ENCODE measurements around the gene ABHD2. TPM values are rescaled to one million over a fixed set of nuclear protein-coding genes. Genes with fewer than 3 reads are reported as not detected.

ABHD2 gene
- total RNA-seq, 1 experiment from 2014 or later = 15.6 TPM

GRCh38 chr15:89161666-89162065, 73.4 kb downstream of the ABHD2 start:
- H2AFZ ChIP-seq (ENCODE audit: low read length) = no peak overlapping the region
- no peak overlapping the region for H4K91ac ChIP-seq (ENCODE audit: insufficient read length, low read depth, low read length)
- H3K23ac ChIP-seq (ENCODE audit: insufficient read length, low read depth, low read length) = no peak overlapping the region
- 0 out of 2 replicates have a peak, but pooled peaks cover 6% of the 10 kb centered on the region for H3K4me1 ChIP-seq (ENCODE audit: insufficient read depth, low read length)
- Mint-ChIP-seq H3K36me3 (ENCODE audit: insufficient read depth in 1 of 3, low read depth in 3 of 3) (peaks cover 3 to 7% (median 6%) of the 10 kb centered on the region in 3 experiments; a peak in 5 of 7 replicates), H3K4me3 (no peak overlapping the region), H3K27me3 (ENCODE audit: low read depth) (no peaks in the 10 kb centered on the region), H3K9me3 (no peaks in the 10 kb centered on the region), H3K4me1 (peaks cover 10 to 15% of the 10 kb centered on the region in 2 experiments), H3K27ac (no peak overlapping the region)
- no peaks in the 10 kb centered on the region for H3K79me1 ChIP-seq (ENCODE audit: insufficient read depth, low read depth, low read length, poor library complexity, severe bottlenecking)
- H2AK5ac ChIP-seq (ENCODE audit: insufficient read length, low read length) = no peak overlapping the region
- no peaks in the 10 kb centered on the region for H3K9me3 ChIP-seq (ENCODE audit: control insufficient read depth, low read depth, low read length)
- H3K27me3 ChIP-seq (ENCODE audit: insufficient read depth, low read length) = no peaks in the 10 kb centered on the region
- H3K4ac ChIP-seq (ENCODE audit: low read depth, low read length) = no peak overlapping the region
- H3K56ac ChIP-seq (ENCODE audit: insufficient read length, low read depth, low read length) = no peak overlapping the region
- H3K27ac ChIP-seq (ENCODE audit: insufficient read length, low read depth, low read length) = no peak overlapping the region
- H3K4me2 ChIP-seq (ENCODE audit: insufficient read depth, insufficient read length, low read length) = no peak overlapping the region
- H3T11ph ChIP-seq (ENCODE audit: low read length) = no peak overlapping the region
- no peak overlapping the region for H3K14ac ChIP-seq (ENCODE audit: insufficient read depth, low read length)
- no peak overlapping the region for H4K8ac ChIP-seq (replicated peaks; ENCODE audit: insufficient read length, low read depth, low read length)
- H2BK5ac ChIP-seq (ENCODE audit: insufficient read length, low read length) = no peak overlapping the region
- no peaks in the 10 kb centered on the region for H3K79me2 ChIP-seq (ENCODE audit: insufficient read depth, low read length)
- H4K20me1 ChIP-seq (ENCODE audit: control insufficient read depth, insufficient read depth, insufficient read length) = no peaks in the 10 kb centered on the region
- no CpG with 5 or more reads among the region's 3 CpGs for WGBS (ENCODE audit: extremely low coverage, insufficient read length, low lambda C conversion rate)
- H2BK12ac ChIP-seq (ENCODE audit: insufficient read length, low read depth, low read length) = no peak overlapping the region
- H4K5ac ChIP-seq (ENCODE audit: insufficient read length, low read depth, low read length) = no peak overlapping the region
- DNase-seq = no peak
- H2BK15ac ChIP-seq (ENCODE audit: low read depth, low read length) = no peak overlapping the region
- TF ChIP-seq CTCF (conservative IDR thresholded peaks at IDR 0.05) = no peak
- no peak overlapping the region for H3K9ac ChIP-seq (ENCODE audit: extremely low read depth, insufficient read length, low read length)
- no peak overlapping the region for H2BK20ac ChIP-seq (ENCODE audit: low read depth, low read length, poor library complexity, severe bottlenecking)
- H3K23me2 ChIP-seq (ENCODE audit: insufficient read length, low read depth, low read length, poor library complexity, severe bottlenecking) = no peaks in the 10 kb centered on the region
- H2BK120ac ChIP-seq (ENCODE audit: low read depth, low read length, poor library complexity, severe bottlenecking) = no peak overlapping the region
- no peak overlapping the region for H3K18ac ChIP-seq (ENCODE audit: insufficient read length, low read depth, low read length)
